Neural progenitor cell (in vitro differentiated cells): ENCODE measurements around the gene SFTPD. TPM values are rescaled to one million over a fixed set of nuclear protein-coding genes. Genes with fewer than 3 reads are reported as not detected.
"Not testable (repeated sequence)": the region's sequence is repeated elsewhere in the genome, so short reads cannot be mapped to it uniquely, and the experiment has no call there.

ENCODE experiments used
- DNase-seq: peaks from one replicate; pipeline ENCODE4 v3.0.0-alpha.2; 2016; ENCODE audit warnings: low spot score
- H2AFZ ChIP-seq: fragments of 200-600 bp; sonication (generic); replicated peaks from 2 replicates; pipeline ENCODE4 v1.6.1; 2016; ENCODE audit warnings: antibody characterized with exemption
- H3F3A ChIP-seq: fragments of 200-600 bp; sonication (generic); 2 replicates; pipeline ENCODE4 v1.6.1; 2016; ENCODE audit warnings: antibody characterized with exemption, low read depth
- H3K27ac ChIP-seq: fragments of 200-600 bp; sonication (generic); 2 replicates; pipeline ENCODE4 v1.5.1; 2016; ENCODE audit warnings: mild to moderate bottlenecking
- H3K27me3 ChIP-seq: fragments of 200-600 bp; sonication (generic); 2 replicates; pipeline ENCODE4 v1.6.1; 2016; ENCODE audit warnings: mild to moderate bottlenecking, moderate library complexity
- H3K36me3 ChIP-seq: fragments of 200-600 bp; sonication (generic); 2 replicates; pipeline ENCODE4 v1.5.1; 2016
- H3K4me1 ChIP-seq: fragments of 200-600 bp; sonication (generic); 2 replicates; pipeline ENCODE4 v1.6.1; 2016; ENCODE audit warnings: mixed run types
- H3K4me2 ChIP-seq: fragments of 200-600 bp; sonication (generic); 2 replicates; pipeline ENCODE4 v1.6.1; 2016
- H3K4me3 ChIP-seq: fragments of 200-600 bp; sonication (generic); 2 replicates; pipeline ENCODE4 v1.5.1; 2016
- H3K79me2 ChIP-seq: fragments of 200-600 bp; sonication (generic); 2 replicates; pipeline ENCODE4 v1.6.1; 2016; ENCODE audit warnings: low read depth
- H3K9ac ChIP-seq: fragments of 200-600 bp; sonication (generic); 2 replicates; pipeline ENCODE4 v1.6.1; 2016
- H3K9me3 ChIP-seq: fragments of 200-600 bp; sonication (generic); 2 replicates; pipeline ENCODE4 v1.5.1; 2016; ENCODE audit warnings: low read depth
- H4K20me1 ChIP-seq: fragments of 200-600 bp; sonication (generic); 2 replicates; pipeline ENCODE4 v1.6.1; 2016; ENCODE audit warnings: low read depth
- H3K27ac Mint-ChIP-seq: 3 replicates; pipeline ENCODE4 v1.8.0; 2021; ENCODE audit warnings: mixed read lengths
- H3K27me3 Mint-ChIP-seq: 2 replicates; pipeline ENCODE4 v1.8.0; 2022; ENCODE audit warnings: low read depth, mild to moderate bottlenecking, inconsistent platforms, moderate library complexity, mixed read lengths; ENCODE audit not compliant: insufficient read depth
- H3K36me3 Mint-ChIP-seq: 3 replicates; pipeline ENCODE4 v1.8.0; 2021; ENCODE audit warnings: mixed read lengths
- H3K4me1 Mint-ChIP-seq: 3 replicates; pipeline ENCODE4 v1.8.0; 2021; ENCODE audit warnings: mixed read lengths
- H3K4me3 Mint-ChIP-seq: 3 replicates; pipeline ENCODE4 v1.8.0; 2021; ENCODE audit warnings: mild to moderate bottlenecking, moderate library complexity, mixed read lengths
- H3K9me3 Mint-ChIP-seq: 3 replicates; pipeline ENCODE4 v1.8.0; 2020; ENCODE audit warnings: mixed read lengths
- CTCF ChIP-seq: fragments of 200-600 bp; sonication (generic); IDR thresholded peaks from 2 replicates; pipeline ENCODE4 v1.5.1; 2017; ENCODE audit warnings: antibody characterized with exemption, mild to moderate bottlenecking
- EZH2 ChIP-seq: fragments of 200-600 bp; sonication (generic); IDR thresholded peaks from 2 replicates; pipeline ENCODE4 v1.6.1; 2017; ENCODE audit warnings: antibody characterized with exemption, mild to moderate bottlenecking, moderate library complexity
- EZH2phosphoT487 ChIP-seq: fragments of 200-600 bp; sonication (generic); IDR thresholded peaks from 2 replicates; pipeline ENCODE4 v1.6.1; 2017; ENCODE audit warnings: antibody characterized with exemption
- total RNA-seq: library from RNA; depleted of rRNA; stranded (reverse); fragments of >200 nt; gene quantifications from 2 replicates; pipeline ENCODE4 v1.2.3, GENCODE V29; 2015; ENCODE audit warnings: low replicate concordance

SFTPD gene
- total RNA-seq, 1 donor from 2014 or later, result not detected

- Histone ChIP-seq H3K27me3 (no peaks in the 10 kb centered on the region), H3K36me3 (no peaks in the 10 kb centered on the region), H3K4me2 (no peak overlapping the region), H3K4me3 (no peak overlapping the region), H3K4me1 (no peaks in the 10 kb centered on the region), H4K20me1 (no peaks in the 10 kb centered on the region), H3K9ac (no peak overlapping the region), H3K79me2 (no peaks in the 10 kb centered on the region), H2AFZ (no peak overlapping the region), H3K9me3 (no peaks in the 10 kb centered on the region), H3F3A (no peaks in the 10 kb centered on the region), H3K27ac (no peak overlapping the region)
- Mint-ChIP-seq H3K27me3 (peaks cover 2% of the 10 kb centered on the region), H3K36me3 (no peaks in the 10 kb centered on the region), H3K4me3 (no peak overlapping the region), H3K27ac (no peak overlapping the region), H3K9me3 (peaks cover 4% of the 10 kb centered on the region), H3K4me1 (no peaks in the 10 kb centered on the region)
- TF ChIP-seq CTCF, result no peak
- TF ChIP-seq EZH2phosphoT487, result no peak
- TF ChIP-seq EZH2, result no peak
- no peak for DNase-seq
These were observed 25.8 kb downstream of the SFTPD start for GRCh38 chr10:79923145-79923544.

GRCh38 chr10:79922011-79922412 is 26.9 kb downstream of the SFTPD start:
- H2AFZ ChIP-seq, H3K36me3 Mint-ChIP-seq, H3K4me1 ChIP-seq, H3K27ac ChIP-seq, DNase-seq, H3K4me3 ChIP-seq, H3K27me3 ChIP-seq, H3K79me2 ChIP-seq, H3K4me1 Mint-ChIP-seq, H3K9ac ChIP-seq, H3K27me3 Mint-ChIP-seq, H3K4me2 ChIP-seq, H3K36me3 ChIP-seq, H4K20me1 ChIP-seq, H3K9me3 ChIP-seq, H3K9me3 Mint-ChIP-seq, H3F3A ChIP-seq, H3K4me3 Mint-ChIP-seq, H3K27ac Mint-ChIP-seq: not testable (repeated sequence)

- H3K36me3 Mint-ChIP-seq, H3K27me3 Mint-ChIP-seq, H3F3A ChIP-seq, H3K27ac Mint-ChIP-seq, H3K4me3 ChIP-seq, DNase-seq, H3K4me2 ChIP-seq, H3K79me2 ChIP-seq, H3K4me1 ChIP-seq, H3K9ac ChIP-seq, H3K27me3 ChIP-seq, H3K4me1 Mint-ChIP-seq, H4K20me1 ChIP-seq, H3K27ac ChIP-seq, H2AFZ ChIP-seq, H3K9me3 Mint-ChIP-seq, H3K4me3 Mint-ChIP-seq, H3K36me3 ChIP-seq, H3K9me3 ChIP-seq: not testable (repeated sequence)
These were observed 33.1 kb downstream of the SFTPD start for GRCh38 chr10:79915838-79916237.

DNA sequence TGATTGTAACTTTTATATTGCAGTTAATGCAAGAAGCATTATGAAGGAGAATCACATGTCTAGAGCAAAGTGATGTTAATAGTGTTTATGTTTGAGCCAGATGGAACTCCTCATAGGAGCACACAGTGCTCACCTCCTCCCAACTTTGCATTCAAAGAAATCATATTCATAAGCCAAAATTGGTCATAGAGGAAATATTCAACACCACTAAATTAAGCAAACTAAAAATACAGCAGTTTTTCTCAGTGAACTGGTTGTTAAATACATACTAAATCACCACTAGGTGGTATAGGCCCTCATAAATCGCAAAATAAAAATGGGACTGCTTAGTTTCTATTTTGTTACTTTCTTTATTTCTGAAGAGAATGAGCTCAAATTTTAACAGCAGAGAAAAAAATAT is 34.4 kb downstream of the SFTPD start:
- not testable (repeated sequence) for H3K27ac ChIP-seq, H4K20me1 ChIP-seq, H3K9me3 Mint-ChIP-seq, DNase-seq, H3K4me1 Mint-ChIP-seq, H3K36me3 Mint-ChIP-seq, H2AFZ ChIP-seq, H3K4me1 ChIP-seq, H3K9me3 ChIP-seq, H3K4me3 Mint-ChIP-seq, H3K4me3 ChIP-seq, H3K27ac Mint-ChIP-seq, H3K79me2 ChIP-seq, H3K9ac ChIP-seq, H3F3A ChIP-seq, H3K27me3 ChIP-seq, H3K36me3 ChIP-seq, H3K4me2 ChIP-seq, H3K27me3 Mint-ChIP-seq
- peak; percentile 23 for TF ChIP-seq CTCF
